Measurements from ENCODE around the gene HSD3B2.

Gene HSD3B2

DNA sequence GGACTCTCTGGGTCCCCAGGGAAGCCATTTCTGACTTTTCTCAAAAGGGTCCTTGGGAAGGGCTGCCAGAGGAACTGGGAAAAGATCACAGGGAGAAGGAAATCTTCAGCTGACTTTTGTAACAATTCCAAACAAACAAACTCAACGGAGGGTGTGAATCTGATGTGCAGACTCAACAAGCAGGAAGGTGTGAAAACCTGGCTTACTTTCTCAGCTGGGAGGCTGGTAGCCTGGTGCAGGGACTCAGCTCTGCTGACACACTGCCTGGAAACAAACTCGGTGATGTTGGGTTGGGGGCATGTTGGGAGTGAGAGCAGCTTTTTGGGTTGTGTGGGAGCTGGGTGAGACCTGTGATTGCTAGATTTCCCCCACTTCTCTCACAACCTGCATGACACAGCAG is 10.2 kb upstream of the HSD3B2 start:
- no peak for DNase-seq

DNA sequence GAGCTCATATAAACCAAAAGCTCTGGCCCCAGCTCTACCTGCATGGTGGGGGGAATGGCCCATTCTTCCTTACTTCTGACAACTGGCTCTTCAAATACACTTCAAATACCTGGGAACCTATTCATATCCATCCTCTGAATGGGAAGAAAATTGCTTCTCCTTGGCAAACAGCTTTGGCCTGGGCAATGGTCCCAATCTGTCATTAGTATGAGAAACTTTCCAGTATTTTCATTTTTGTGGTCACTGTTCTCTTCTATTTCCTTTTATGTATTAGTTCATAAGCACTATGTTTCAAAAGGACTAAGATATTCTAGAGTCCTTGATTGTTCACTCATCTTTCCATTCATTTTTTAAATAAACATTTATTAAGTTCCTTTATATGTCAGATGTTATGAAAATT is 5.2 kb upstream of the HSD3B2 start:
- no peak for DNase-seq

DNA sequence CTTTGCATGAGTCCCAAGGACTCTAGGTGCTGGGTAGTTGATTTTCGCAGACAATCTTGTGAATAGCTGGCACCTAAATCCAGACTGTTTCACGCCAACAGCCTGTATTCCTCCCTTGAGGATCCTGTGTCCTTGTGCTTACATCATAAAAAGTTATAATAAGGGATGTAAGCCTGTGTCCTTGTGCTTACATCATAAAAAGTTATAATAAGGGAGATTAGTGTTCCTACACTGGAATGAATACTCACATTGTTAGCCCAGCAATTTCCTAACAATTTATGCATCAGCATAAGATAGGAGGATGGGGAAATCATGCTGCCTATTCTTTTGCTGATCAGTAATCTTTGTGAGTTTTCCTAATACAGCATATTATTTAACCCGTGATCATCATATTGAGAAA is 4.0 kb upstream of the HSD3B2 start:
- DNase-seq: no peak

DNA sequence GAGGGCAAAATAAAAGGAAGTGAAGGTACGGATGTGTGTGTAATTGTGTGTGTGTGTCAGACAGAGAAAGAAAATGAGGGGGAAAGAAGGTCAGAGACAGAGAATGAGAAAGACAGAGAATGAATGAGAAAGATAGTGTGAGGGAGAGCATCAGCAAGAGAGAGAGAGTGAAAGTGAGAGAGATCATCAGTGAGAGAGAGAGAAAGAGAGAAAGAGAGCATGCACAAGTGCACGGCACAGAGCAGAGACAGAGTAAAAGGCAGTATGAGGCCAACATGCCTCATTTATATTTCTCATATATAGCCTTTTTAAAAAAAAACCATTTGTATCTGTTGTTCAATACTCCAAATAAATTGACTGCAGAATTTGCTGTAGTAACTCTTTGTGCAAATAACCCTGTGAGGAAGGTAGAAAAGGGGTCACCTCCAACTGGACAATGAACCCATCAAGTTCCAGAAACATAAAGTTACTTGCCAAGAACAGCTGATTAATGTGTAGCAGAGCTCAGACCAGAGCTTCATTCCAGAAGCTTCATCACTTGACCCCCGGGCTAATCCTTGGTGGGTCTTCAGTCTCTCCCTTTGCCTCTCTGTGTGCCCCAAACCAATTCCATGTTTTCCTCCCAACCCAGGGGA is 1.2 kb downstream of the HSD3B2 start:
- DNase-seq: no peak

DNA sequence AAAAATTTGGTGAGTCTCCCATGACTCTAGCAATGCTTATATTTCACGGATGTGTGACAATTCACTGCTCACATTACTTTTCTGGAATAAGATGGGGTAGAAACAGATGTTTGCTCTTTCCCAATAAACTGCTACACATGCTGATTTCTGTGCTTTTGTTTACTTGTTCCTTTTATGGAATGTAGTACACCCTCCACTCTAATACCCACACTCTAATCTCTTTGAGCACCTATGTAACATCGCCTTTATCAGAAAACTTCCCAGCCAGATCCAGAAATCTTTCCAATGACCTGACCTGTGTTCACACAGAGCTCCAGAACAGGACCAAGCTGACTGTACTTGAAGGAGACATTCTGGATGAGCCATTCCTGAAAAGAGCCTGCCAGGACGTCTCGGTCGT is 4.2 kb downstream of the HSD3B2 start:
- no peak for DNase-seq

DNA sequence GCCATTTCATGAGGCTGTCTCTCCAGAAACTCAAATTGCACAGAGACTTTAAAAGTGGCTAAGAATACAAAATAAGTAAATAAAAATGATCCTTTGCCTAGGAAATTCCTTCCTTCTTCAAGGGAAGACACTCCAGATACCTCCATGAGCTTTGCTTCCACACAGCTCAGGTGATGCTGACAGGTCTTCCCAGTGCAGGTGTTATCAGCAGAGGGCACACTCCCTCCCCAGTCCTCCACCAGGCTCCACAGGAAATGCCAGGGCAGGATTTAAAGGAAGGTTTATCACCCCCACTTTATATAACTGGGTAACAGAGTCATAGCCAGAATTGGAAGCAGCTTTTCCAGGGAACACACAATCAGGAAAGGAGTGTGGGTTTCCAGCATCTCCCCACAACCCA is 5.7 kb downstream of the HSD3B2 start:
- DNase-seq: no peak

DNA sequence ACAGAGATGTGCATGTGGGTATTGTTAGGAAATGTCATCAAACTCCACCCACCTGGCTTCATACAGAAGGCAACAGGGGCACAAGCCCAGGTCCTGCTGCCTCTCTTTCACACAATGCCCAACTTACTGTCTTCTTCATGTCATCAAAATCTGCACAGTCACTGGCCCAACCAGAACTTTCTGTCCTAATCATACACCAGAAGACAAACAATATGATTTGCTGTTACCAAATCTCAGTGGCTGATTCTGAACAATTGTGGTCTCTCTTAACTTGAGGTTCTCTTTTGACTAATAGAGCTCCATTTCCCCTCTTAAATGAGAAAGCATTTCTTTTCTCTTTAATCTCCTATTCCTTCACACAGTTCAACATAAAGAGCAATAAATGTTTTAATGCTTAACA is 7.7 kb downstream of the HSD3B2 start:
- DNase-seq: no peak

DNA sequence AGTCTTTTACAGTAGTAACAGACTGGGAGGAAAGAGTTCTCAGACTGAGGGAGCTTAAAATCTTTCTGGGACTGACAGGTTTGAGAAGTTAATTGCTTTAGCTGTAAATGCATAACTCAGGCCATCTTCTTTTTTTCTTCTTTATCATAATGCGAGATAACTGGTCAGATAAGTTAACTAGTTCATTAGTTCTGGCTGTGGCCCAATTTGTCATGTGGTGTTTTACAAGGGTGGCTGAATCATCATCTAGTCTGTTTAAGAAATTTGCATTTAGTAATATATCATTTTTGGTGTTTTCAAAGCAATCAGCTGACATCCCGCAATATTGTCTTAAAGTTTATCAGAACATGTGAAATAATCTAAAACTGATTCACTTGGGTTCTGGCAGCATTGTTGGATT is 14.0 kb downstream of the HSD3B2 start:
- DNase-seq: no peak

DNA sequence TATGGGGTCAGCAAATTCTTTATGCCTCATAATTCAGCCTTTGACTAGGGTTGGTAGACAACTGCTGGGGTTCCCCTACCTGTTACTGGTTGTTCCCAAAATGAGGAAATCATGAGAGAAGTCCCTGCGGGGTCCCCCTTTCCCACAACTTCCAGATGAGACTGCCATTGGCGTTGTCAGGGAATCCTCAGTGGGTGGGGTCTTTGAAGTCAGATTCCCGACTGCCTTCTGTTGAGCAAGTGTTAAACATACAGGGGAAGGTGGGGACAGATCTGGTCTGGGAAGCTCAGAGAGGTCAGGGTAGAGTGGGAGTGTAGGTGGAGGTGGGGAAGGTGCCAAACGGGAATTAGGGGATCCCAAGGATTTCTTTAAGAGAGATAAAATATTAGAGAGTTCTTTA is 14.7 kb downstream of the HSD3B2 start:
- DNase-seq: no peak

DNA sequence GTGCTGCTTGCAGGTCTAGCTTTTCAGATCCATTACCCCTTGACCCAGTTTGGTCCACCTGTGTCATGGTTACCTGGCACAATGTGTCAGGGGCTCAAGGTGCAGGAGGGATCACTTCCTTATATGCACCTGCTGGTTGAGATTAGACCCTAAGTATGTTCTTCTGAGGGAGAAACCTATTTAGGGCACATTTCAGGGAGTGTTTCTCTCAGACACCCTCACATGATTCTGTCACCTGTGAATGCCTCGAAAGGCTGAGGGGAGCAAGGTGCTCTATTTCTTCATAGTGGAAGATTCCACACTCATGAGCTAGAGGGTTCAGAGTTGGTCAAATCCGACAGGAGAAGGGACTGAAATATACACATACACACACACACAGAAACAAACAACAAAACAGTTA is 15.5 kb downstream of the HSD3B2 start:
- no peak for DNase-seq

DNA sequence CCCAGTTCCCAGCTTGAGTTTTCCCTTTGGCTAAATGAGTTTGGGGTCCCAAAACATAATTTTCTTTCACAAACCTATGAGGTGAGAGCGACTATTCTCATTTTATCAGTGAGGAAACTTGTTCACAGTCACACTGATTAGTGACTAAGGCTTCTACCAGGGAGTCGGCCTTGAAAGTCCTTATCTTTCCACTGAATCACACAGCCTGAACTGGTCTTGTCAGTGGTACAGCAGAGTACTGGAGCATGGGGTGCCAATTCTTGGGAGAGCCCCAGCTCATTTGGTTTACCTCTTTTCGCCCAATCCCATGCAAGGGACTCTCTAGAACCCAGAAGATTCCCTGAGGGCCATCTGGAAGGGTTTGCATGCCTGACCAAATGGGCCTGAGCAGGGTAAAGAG is 16.9 kb downstream of the HSD3B2 start:
- DNase-seq: no peak

DNA sequence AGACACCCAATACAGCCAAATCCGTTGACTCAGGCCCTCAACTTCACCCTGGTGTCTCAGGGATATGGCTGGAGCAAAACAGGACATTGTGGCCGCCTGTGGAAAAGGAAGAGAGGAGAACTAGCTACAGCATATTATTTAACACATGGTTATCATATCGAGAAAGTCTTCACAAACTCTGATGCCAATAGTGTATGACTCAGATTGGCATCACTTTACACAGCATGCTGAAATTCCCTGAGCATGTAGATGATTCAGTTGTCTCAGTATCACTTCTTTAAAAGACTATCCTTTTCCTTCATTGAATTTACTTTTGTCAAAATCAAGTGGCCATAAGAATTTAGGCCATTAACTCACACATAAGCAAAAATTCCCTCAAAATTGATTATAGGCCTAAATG is 20.1 kb downstream of the HSD3B2 start:
- no peak for DNase-seq

DNA sequence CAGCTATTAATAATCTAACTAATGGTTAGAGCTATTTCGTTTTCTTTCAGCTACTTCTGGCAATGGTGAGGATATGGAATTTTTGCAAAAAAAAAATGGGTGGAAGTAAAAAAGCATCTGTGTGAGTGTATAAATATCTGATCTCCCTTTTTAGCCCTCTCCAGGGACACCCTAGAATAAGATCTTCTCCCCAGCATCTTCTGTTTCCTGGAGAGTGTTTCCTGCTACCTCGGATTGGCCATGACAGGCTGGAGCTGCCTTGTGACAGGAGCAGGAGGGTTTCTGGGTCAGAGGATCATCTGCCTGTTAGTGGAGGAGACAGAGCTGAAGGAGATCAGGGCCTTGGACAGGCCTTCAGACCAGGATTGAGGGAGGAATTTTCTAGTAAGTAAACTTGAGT is 23.8 kb downstream of the HSD3B2 start:
- no peak for DNase-seq

DNA sequence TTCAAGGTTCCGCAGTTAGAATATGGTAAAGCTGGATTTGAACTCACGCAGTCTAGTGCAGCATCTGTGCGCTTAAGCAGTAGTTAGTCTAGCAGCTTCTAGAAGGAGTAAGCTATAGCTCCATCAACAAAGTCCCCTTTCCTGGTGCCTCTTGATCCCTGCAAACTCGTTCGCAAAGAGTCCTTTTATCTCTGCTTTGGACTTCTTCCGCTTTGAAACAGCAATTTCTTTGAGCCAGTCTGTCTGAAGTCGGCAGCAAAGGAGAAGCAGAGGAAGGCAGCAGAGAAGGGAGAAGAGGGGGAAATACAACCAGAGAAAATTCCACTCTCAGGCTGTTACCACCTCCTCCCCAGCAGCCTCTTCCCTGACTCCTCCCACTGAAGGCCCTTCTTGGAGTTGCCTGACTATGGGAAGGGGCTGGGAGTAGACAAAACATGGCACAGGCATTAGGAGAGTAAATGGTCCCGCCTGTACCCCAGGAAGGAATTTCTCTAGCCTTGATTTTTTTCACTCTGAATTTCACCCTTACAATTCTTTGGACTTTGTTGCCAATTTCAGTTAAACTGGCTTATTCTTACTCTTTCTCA is 25.9 kb downstream of the HSD3B2 start:
- no peak for DNase-seq

DNA sequence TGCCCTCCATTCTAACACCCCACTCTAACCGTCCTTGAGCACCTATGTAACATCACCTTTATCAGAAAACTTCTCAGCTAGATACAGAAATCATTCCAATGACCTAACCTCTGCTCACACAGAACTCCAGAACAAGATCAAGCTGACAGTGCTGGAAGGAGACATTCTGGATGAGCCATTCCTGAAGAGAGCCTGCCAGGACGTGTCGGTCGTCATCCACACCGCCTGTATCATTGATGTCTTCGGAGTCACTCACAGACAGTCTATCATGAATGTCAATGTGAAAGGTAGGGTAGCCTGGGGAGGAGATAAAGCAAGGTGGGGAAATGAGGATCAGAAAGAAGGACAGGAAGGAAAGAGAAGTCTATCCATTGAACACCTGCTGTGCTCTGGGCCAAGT is 27.8 kb downstream of the HSD3B2 start:
- DNase-seq: no peak

DNA sequence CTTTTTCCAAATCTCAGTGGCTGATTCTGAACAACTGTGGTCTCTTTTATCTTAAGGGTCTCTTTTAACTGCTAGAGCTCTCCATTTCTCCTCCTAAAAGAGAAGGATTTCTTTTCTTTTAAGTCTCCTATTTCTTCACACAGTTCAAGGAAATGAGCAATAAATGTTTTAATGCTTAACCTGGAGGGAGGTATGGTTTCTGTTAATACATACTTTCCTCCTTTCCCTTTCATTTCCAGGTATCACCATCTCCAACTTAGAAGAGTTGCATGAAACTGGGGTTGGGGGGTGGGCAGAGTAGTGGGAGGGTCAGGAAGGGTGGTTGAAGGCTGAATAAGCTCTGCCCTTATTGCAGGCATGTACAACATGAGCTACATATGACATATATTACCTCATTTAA is 31.4 kb downstream of the HSD3B2 start:
- DNase-seq: no peak

DNA sequence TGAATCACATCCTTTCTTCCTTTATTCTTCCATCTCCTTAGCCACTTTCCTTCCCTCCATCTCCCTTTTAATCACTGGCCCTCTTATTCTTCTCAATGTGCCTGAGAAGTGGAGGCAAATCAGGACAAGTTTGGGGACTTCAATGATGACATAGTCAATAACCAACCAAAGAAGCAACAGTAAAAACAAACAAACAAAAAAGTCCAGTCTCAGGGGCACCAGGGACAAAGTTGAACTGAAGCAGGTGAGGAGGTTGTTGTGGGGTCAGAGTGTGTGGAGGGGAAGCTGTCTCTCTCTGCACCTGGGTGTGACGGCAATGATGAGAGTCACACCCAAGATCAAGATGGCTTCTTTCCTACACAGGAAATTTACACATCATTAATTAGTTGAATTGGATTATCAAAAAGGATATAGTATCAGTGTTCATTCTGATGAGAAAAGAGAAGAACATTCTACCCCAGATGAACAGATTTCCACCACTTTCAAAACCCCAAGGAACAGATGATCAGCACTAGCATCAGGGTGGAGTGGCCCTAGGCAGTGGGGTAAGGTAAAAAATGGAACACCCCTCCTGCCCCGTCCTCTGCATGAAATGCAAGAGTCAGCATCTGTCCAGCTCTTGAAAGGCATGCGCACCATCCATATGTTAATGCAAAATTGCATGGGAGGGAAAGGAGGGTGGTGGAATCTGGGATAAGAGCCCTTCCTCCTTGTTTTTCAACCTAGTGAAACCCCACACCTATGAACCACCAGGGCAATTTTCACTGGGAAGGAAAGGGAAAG is 32.6 kb downstream of the HSD3B2 start:
- DNase-seq: no peak

DNA sequence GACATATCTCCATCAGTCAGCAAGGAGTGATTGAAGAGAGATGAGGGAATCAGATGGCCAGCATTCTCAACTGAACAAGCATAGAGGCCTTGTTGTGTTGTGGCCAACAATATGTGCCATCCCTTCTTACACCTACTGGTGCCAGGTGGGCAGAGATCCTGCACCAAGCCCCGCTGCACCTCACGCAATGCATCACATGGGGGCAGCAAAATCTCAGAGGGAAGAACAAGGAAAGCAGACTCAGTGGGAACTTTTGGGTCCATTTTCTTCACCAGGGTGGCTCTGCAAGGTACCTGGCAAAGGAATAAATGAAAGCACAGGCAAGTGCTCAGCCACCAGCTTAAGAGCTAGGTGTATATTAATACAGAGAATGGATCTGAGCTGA is 33.2 kb downstream of the HSD3B2 start:
- DNase-seq: no peak

DNA sequence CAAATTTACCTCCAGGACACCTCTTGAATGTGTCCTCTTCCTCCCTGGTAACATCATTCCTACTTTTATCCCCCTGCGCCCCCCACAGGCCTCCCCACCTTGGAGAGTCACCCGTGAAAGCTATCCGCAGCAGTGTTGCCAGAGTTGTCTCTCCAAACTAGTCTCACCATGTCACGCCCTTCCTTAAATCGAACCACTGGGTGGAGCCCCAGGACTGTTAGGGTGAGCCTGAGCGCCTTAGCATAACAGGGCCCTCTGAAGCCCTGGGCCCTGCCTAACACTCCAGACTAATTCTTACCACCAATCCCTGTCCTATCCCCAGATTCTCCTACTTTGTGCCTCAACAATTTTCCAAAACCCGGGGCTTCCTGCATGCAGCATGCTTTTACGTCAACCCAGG is 35.0 kb downstream of the HSD3B2 start:
- DNase-seq: no peak

DNA sequence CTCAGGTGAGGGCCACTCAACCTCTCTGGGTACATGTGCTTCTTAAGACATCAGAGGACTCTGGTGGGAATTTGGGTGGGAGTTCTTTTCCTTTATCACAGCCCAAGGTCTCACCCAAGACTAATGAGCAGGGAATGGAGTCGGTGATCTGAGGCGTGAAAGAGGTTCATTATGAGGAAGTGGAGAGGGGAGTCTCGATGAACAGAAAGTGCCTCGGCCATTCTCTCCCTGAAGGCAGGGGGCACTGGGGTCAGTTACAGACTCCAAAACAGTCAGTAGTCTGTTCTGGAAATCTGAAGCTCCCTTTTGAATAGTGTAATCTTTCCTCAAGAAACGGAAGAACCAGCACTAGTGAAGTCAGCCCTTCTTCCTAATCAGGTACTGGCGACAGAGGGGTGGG is 36.2 kb downstream of the HSD3B2 start:
- no peak for DNase-seq

DNA sequence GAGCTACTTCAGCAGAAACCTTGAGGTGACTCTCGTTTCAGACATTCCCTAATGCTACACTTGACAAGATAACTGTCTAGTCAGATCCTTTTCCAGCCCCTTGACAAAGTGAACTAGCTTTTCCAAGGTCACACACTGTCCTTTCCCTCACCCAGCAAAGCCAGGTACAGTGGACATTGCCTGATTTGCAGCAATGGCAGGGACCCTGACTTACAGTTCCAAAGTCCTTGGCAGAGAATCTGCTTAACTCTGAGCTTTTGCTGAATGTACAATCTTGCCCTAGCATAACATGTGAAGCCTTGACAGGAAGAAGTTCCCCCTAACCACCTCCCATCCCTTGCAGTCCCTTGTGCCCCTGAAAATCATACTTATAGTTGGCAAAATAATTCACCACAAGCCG is 37.1 kb downstream of the HSD3B2 start:
- no peak for DNase-seq

DNA sequence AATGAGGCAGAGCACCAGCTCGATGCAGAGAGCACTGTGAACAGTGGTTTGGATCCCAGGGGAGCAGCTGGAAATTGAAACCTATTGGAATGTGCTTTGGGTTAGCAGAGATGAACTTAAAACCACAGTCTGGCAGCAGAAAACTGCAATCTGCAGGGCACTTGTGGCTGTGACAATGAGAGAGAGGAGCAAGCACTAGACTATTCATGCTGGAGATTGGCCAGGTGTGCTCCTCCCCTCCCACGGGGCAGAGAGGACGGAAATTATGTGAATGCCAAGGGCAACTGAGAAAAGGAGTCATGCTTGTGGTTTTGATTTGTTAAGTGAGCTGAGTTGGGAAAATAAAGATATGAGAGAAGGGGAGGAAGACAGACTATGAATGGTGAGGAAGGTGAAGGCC is 38.1 kb downstream of the HSD3B2 start:
- DNase-seq: no peak

DNA sequence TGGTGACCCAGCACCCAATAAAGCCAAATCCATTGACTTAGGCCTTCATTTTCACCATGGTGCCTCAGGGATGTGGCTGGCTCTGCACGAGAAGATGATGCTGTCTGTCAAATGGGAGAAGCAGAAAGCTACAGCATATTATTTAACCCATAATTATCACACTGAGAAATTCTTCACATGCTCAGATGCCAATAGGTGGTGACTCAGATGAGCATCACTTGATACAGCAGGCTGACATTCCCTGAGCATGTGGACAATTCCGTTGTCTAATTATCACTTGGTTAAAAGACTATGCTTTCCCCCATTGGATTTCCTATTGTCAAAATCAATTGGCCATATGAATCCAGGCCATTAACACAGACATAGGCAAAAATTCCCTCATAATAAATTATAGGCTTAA is 48.0 kb downstream of the HSD3B2 start:
- no peak for DNase-seq

DNA sequence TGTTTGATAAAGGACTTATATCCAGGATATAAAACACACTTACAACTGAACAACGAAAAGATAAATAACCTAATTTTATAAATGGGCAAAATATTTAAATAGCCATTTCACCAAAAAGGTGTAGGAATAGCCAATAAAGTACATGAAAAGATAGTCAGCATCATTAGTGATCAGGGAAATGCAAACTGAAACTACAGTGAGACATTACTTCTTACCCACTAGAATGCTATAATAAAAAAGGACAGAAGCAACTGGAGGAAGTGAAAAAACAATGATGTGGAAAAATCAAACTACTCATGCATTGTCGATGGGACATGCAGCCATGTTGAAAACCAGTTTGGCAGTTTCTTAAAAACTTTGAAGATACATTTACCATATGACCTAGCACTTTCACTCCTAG is 48.6 kb downstream of the HSD3B2 start:
- no peak for DNase-seq

DNA sequence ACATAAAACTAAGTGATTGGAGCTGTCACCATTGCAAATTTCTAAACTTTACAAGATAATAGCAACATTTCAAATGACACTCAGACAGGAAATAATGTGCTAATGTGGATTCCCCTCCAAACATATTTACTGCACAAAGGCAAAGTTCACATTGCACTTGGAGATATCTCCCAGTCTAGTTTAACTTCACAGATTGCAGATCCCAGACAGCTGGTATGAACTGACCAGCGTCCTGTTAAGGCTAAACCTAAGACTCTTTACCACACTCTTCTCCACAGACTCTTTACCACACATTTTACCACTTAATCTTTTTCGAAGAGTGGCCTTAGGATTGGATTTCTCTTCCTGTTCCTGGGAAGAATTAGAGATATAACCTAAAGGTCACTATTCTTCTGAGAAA is 51.5 kb downstream of the HSD3B2 start:
- DNase-seq: no peak
